ENCODE data around the gene ISYNA1. TPM values are rescaled to one million over a fixed set of nuclear protein-coding genes. Genes with fewer than 3 reads are reported as not detected.

Gene ISYNA1
- polyA plus RNA-seq, 2 of the 4 experiments (the other 2 are of a cell fraction): 18.0 to 60.7 TPM

DNA sequence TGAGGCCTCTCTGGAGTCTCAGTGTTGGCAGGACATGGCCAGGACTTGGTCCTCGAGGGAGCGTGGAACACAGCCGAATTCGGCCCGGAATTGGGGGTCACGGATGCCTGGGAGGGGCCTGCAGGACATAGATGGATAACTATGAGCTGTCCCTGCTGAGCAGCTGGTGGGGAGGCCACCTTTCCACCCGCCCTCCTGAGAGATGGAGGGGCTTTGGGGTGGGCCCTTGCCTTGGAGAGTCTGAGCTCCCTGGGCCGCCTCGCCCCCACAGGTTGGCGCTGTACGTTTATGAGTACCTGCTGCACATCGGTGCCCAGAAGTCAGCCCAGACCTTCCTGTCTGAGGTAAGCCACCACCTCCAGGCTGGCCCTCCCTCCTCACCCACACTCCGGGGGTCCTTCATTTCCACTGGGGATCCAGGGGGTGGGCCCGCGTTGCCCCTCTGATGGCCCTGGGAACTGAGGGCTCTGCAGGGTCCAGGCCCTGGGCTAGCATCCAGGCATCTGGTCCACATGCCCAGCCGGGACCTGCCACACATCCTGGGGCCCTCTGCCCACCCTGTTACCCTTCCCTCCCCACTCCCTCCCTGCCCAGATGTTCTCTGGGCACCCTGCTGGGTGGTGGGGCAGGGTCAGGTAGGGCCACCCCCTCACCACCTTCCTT, 10.7 kb downstream of the ISYNA1 start (continued):
- TF ChIP-seq, protein P1, sequence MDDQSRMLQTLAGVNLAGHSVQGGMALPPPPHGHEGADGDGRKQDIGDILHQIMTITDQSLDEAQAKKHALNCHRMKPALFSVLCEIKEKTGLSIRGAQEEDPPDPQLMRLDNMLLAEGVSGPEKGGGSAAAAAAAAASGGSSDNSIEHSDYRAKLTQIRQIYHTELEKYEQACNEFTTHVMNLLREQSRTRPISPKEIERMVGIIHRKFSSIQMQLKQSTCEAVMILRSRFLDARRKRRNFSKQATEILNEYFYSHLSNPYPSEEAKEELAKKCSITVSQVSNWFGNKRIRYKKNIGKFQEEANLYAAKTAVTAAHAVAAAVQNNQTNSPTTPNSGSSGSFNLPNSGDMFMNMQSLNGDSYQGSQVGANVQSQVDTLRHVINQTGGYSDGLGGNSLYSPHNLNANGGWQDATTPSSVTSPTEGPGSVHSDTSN (IDR thresholded peaks at IDR 0.05): no peak

DNA sequence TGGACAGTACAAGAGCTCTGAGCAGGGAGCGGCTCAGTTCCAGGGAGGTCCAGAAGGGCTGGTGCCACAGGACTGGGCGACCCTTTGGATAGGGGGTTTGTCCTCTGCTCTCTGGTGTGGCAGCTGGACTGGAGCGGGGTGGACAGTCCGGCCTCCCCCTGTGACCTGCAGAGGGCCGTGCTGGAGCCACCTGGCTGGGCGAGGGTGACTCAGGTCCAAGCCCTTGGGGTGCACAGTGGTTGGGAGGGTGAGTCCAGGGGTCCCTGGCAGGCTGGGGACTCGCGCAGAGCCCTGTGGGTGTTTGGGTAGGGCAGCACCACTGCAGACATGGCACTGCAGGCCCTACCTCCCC, 11.5 kb downstream of the ISYNA1 start:
- no peak overlapping the region for H3K4me2 ChIP-seq
- peak overlapping the region in 1 of 2 experiments; percentile 51; a peak in 3 of 6 replicates for H3K27ac ChIP-seq
- WGBS (ENCODE audit: missing lambda C conversion rate): no CpG with 5 or more reads among the region's 8 CpGs
- peaks cover 38% of the 10 kb centered on the region for H3K4me1 ChIP-seq
- no peak overlapping the region for H3K4me3 ChIP-seq
- DNase-seq (ENCODE audit: low read depth in 1 of 2, low spot score in 1 of 2) (no peak), ATAC-seq (no peak), FAIRE-seq (no peak)
- ChIA-PET CTCF (interaction anchor here (1.0 kb wide), 2 partner anchors 13 to 16 kb away, joined by 3 read pairs; no protein-coding TSS in a partner anchor), POLR2A (no interaction called here)
- TF ChIP-seq HOXB13 (CRISPR knock-in tag; IDR thresholded peaks at IDR 0.05; ENCODE audit: low read depth) (no peak), CBX2 (IDR thresholded peaks at IDR 0.05; ENCODE audit: borderline replicate concordance, low read depth) (no peak), NFE2L2 (conservative IDR thresholded peaks at IDR 0.05; ENCODE audit: low read length) (no peak), CHD2 (IDR thresholded peaks at IDR 0.05; ENCODE audit: low read length, partially characterized antibody) (no peak), EHF (CRISPR knock-in tag; IDR thresholded peaks at IDR 0.05) (no peak), ZNF302 (CRISPR knock-in tag; IDR thresholded peaks at IDR 0.05) (no peak), ZFP36 (IDR thresholded peaks at IDR 0.05; ENCODE audit: borderline replicate concordance, partially characterized antibody) (no peak), RFX5 (IDR thresholded peaks at IDR 0.05) (no peak), FOXS1 (CRISPR knock-in tag; IDR thresholded peaks at IDR 0.05) (no peak), CHD4 (IDR thresholded peaks at IDR 0.05; ENCODE audit: borderline replicate concordance) (no peak), HOXA7 (CRISPR knock-in tag; IDR thresholded peaks at IDR 0.05) (no peak), MAFK (IDR thresholded peaks at IDR 0.05; ENCODE audit: partially characterized antibody) (no peak), RNF2 (IDR thresholded peaks at IDR 0.05; ENCODE audit: borderline replicate concordance, low read depth) (no peak)
- TF ChIP-seq, protein P2, sequence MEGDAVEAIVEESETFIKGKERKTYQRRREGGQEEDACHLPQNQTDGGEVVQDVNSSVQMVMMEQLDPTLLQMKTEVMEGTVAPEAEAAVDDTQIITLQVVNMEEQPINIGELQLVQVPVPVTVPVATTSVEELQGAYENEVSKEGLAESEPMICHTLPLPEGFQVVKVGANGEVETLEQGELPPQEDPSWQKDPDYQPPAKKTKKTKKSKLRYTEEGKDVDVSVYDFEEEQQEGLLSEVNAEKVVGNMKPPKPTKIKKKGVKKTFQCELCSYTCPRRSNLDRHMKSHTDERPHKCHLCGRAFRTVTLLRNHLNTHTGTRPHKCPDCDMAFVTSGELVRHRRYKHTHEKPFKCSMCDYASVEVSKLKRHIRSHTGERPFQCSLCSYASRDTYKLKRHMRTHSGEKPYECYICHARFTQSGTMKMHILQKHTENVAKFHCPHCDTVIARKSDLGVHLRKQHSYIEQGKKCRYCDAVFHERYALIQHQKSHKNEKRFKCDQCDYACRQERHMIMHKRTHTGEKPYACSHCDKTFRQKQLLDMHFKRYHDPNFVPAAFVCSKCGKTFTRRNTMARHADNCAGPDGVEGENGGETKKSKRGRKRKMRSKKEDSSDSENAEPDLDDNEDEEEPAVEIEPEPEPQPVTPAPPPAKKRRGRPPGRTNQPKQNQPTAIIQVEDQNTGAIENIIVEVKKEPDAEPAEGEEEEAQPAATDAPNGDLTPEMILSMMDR (IDR thresholded peaks at IDR 0.05): no peak
- TF ChIP-seq, protein P3, sequence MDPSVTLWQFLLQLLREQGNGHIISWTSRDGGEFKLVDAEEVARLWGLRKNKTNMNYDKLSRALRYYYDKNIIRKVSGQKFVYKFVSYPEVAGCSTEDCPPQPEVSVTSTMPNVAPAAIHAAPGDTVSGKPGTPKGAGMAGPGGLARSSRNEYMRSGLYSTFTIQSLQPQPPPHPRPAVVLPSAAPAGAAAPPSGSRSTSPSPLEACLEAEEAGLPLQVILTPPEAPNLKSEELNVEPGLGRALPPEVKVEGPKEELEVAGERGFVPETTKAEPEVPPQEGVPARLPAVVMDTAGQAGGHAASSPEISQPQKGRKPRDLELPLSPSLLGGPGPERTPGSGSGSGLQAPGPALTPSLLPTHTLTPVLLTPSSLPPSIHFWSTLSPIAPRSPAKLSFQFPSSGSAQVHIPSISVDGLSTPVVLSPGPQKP (IDR thresholded peaks at IDR 0.05; ENCODE audit: low read depth, low read length): no peak
- H3K9me3 ChIP-seq: no peaks in the 10 kb centered on the region

DNA sequence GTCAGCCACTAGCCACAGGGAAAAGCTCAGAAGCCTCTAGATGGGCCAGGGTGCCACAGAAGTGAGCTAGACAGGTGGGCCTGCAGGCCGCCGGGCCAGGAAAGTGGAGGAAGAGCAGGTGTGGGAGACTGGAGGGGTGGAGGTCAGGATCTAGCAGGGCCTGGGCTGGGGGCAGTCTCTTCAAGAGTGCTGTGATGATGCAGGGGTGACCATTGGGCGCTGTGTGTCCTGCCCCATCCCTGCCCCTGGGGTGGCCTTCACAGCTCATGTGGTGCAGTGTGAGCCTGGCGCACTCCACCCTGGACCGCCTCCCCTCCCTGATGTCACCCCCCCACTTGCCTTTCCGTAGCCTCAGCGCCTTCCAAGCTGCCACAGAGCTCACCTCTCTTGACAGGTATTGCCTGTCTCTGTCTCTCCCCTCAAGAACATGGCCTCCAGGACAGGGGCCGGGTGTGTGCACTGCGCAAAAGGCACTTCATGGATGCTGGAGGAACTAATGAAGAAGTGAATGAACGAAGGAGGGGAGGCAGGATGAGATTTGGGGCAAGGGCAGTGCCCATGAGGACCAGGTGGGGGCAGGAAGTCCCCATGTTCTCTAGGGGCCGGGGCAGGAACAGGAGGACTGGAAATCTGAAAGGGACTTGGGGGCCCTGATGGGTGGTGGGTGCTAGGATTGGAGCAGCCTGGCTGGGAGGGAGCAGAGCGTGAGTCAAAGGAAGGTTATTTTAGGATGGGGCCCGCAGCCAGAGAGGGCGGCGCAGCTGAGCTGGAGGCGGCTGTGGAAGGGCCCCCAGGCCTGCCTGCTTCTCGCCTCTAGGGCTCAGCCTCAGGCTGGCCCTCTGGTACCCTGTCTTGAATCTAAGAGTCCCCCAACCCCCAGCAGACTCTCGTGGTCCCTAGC, 12.2 kb downstream of the ISYNA1 start:
- CTCF ChIA-PET: interaction anchor here (1.0 to 1.4 kb wide), 3 partner anchors 14 to 37 kb away, joined by 3 to 5 read pairs (median 3); no protein-coding TSS in a partner anchor
- H3K9me3 ChIP-seq: no peaks in the 10 kb centered on the region

More for the DNA sequence above, 12.2 kb downstream of the ISYNA1 start:
- no peak for DNase-seq (ENCODE audit: low read depth in 1 of 2, low spot score in 1 of 2)
- FAIRE-seq: no peak
- Histone ChIP-seq H3K4me1 (peaks cover 45% of the 10 kb centered on the region), H3K27ac (peak overlapping the region in 1 of 2 experiments; percentile 51; a peak in 3 of 6 replicates), H3K4me2 (no peak overlapping the region), H3K4me3 (no peak overlapping the region)
- ATAC-seq: peak in 1 of 2 experiments; percentile 25; a peak in 3 of 6 replicates
- WGBS (ENCODE audit: missing lambda C conversion rate): 68% methylated on average over 17 of the region's 18 CpGs
- TF ChIP-seq NFE2L2 (conservative IDR thresholded peaks at IDR 0.05; ENCODE audit: low read length) (no peak), SMC3 (IDR thresholded peaks at IDR 0.05) (no peak)
- POLR2A ChIA-PET: no interaction called here
